ENCODE measurements around the gene FBXL19.

Gene FBXL19

GRCh38 chr16:30896889-30897733 lies 26.3 kb upstream of the FBXL19 start:
- Histone ChIP-seq H3K9me3 (ENCODE audit: control insufficient read depth, low read length) (no peaks in the 10 kb centered on the region), H3K4me3 (ENCODE audit: low read length) (peak overlapping the region; percentile 83), H3K27me3 (replicated peaks; ENCODE audit: control insufficient read depth, insufficient read depth, low read length) (no peaks in the 10 kb centered on the region), H3K9ac (ENCODE audit: low read length) (peak overlapping the region; percentile 94), H3K36me3 (ENCODE audit: control insufficient read depth, insufficient read depth, low read length, severe bottlenecking) (no peaks in the 10 kb centered on the region), H3K4me1 (ENCODE audit: control insufficient read depth, insufficient read depth, low read length) (peaks cover 35% of the 10 kb centered on the region)
- peak; percentile 97 for DNase-seq (ENCODE audit: low read depth)

GRCh38 chr16:30899794-30900193 lies 23.6 kb upstream of the FBXL19 start:
- no peaks in the 10 kb centered on the region for H3K27me3 ChIP-seq (replicated peaks; ENCODE audit: control insufficient read depth, insufficient read depth, low read length)
- DNase-seq (ENCODE audit: low read depth) = no peak
- no peak overlapping the region for H3K4me3 ChIP-seq (ENCODE audit: low read length)
- peaks cover 21% of the 10 kb centered on the region for H3K4me1 ChIP-seq (ENCODE audit: control insufficient read depth, insufficient read depth, low read length)
- H3K9me3 ChIP-seq (ENCODE audit: control insufficient read depth, low read length) = no peaks in the 10 kb centered on the region
- H3K9ac ChIP-seq (ENCODE audit: low read length) = no peak overlapping the region
- H3K36me3 ChIP-seq (ENCODE audit: control insufficient read depth, insufficient read depth, low read length, severe bottlenecking) = no peaks in the 10 kb centered on the region

GRCh38 chr16:30900588-30900987 lies 22.8 kb upstream of the FBXL19 start:
- no peak for DNase-seq (ENCODE audit: low read depth)
- Histone ChIP-seq H3K27me3 (replicated peaks; ENCODE audit: control insufficient read depth, insufficient read depth, low read length) (no peaks in the 10 kb centered on the region), H3K4me3 (ENCODE audit: low read length) (no peak overlapping the region), H3K9me3 (ENCODE audit: control insufficient read depth, low read length) (no peaks in the 10 kb centered on the region), H3K9ac (ENCODE audit: low read length) (no peak overlapping the region), H3K4me1 (ENCODE audit: control insufficient read depth, insufficient read depth, low read length) (peaks cover 13% of the 10 kb centered on the region), H3K36me3 (ENCODE audit: control insufficient read depth, insufficient read depth, low read length, severe bottlenecking) (no peaks in the 10 kb centered on the region)

GRCh38 chr16:30901201-30902028 lies 22.0 kb upstream of the FBXL19 start:
- Histone ChIP-seq H3K27me3 (replicated peaks; ENCODE audit: control insufficient read depth, insufficient read depth, low read length) (no peaks in the 10 kb centered on the region), H3K36me3 (ENCODE audit: control insufficient read depth, insufficient read depth, low read length, severe bottlenecking) (no peaks in the 10 kb centered on the region), H3K4me1 (ENCODE audit: control insufficient read depth, insufficient read depth, low read length) (peaks cover 7% of the 10 kb centered on the region), H3K9ac (ENCODE audit: low read length) (peak overlapping the region; percentile 91), H3K4me3 (ENCODE audit: low read length) (peak overlapping the region; percentile 78), H3K9me3 (ENCODE audit: control insufficient read depth, low read length) (no peaks in the 10 kb centered on the region)
- DNase-seq (ENCODE audit: low read depth) = no peak

- Histone ChIP-seq H3K4me3 (ENCODE audit: low read length) (peak overlapping the region; percentile 78), H3K27me3 (replicated peaks; ENCODE audit: control insufficient read depth, insufficient read depth, low read length) (no peaks in the 10 kb centered on the region), H3K9me3 (ENCODE audit: control insufficient read depth, low read length) (no peaks in the 10 kb centered on the region), H3K9ac (ENCODE audit: low read length) (peak overlapping the region; percentile 91), H3K36me3 (ENCODE audit: control insufficient read depth, insufficient read depth, low read length, severe bottlenecking) (no peaks in the 10 kb centered on the region), H3K4me1 (ENCODE audit: control insufficient read depth, insufficient read depth, low read length) (peaks cover 4% of the 10 kb centered on the region)
- peak; percentile 90 for DNase-seq (ENCODE audit: low read depth)
These were observed 21.1 kb upstream of the FBXL19 start for GRCh38 chr16:30902029-30902972.

- no peaks in the 10 kb centered on the region for H3K9me3 ChIP-seq (ENCODE audit: control insufficient read depth, low read length)
- no peak for DNase-seq (ENCODE audit: low read depth)
- H3K36me3 ChIP-seq (ENCODE audit: control insufficient read depth, insufficient read depth, low read length, severe bottlenecking) = no peaks in the 10 kb centered on the region
- peak overlapping the region; percentile 91 for H3K9ac ChIP-seq (ENCODE audit: low read length)
- H3K4me3 ChIP-seq (ENCODE audit: low read length) = peak overlapping the region; percentile 78
- peaks cover 3% of the 10 kb centered on the region for H3K4me1 ChIP-seq (ENCODE audit: control insufficient read depth, insufficient read depth, low read length)
- H3K27me3 ChIP-seq (replicated peaks; ENCODE audit: control insufficient read depth, insufficient read depth, low read length) = no peaks in the 10 kb centered on the region
These were observed 20.4 kb upstream of the FBXL19 start for GRCh38 chr16:30903002-30903401.

GRCh38 chr16:30903596-30903995 lies 19.8 kb upstream of the FBXL19 start:
- H3K9ac ChIP-seq (ENCODE audit: low read length) = no peak overlapping the region
- peaks cover 3% of the 10 kb centered on the region for H3K4me1 ChIP-seq (ENCODE audit: control insufficient read depth, insufficient read depth, low read length)
- H3K9me3 ChIP-seq (ENCODE audit: control insufficient read depth, low read length) = no peaks in the 10 kb centered on the region
- H3K36me3 ChIP-seq (ENCODE audit: control insufficient read depth, insufficient read depth, low read length, severe bottlenecking) = no peaks in the 10 kb centered on the region
- H3K4me3 ChIP-seq (ENCODE audit: low read length) = no peak overlapping the region
- no peaks in the 10 kb centered on the region for H3K27me3 ChIP-seq (replicated peaks; ENCODE audit: control insufficient read depth, insufficient read depth, low read length)
- DNase-seq (ENCODE audit: low read depth) = peak; percentile 35

GRCh38 chr16:30904114-30904780 lies 19.1 kb upstream of the FBXL19 start:
- Histone ChIP-seq H3K9me3 (ENCODE audit: control insufficient read depth, low read length) (no peaks in the 10 kb centered on the region), H3K4me3 (ENCODE audit: low read length) (no peak overlapping the region), H3K36me3 (ENCODE audit: control insufficient read depth, insufficient read depth, low read length, severe bottlenecking) (no peaks in the 10 kb centered on the region), H3K9ac (ENCODE audit: low read length) (no peak overlapping the region), H3K4me1 (ENCODE audit: control insufficient read depth, insufficient read depth, low read length) (peaks cover 3% of the 10 kb centered on the region), H3K27me3 (replicated peaks; ENCODE audit: control insufficient read depth, insufficient read depth, low read length) (no peaks in the 10 kb centered on the region)
- DNase-seq (ENCODE audit: low read depth) = no peak

- Histone ChIP-seq H3K4me3 (ENCODE audit: low read length) (no peak overlapping the region), H3K9ac (ENCODE audit: low read length) (no peak overlapping the region), H3K9me3 (ENCODE audit: control insufficient read depth, low read length) (no peaks in the 10 kb centered on the region), H3K27me3 (replicated peaks; ENCODE audit: control insufficient read depth, insufficient read depth, low read length) (no peaks in the 10 kb centered on the region), H3K4me1 (ENCODE audit: control insufficient read depth, insufficient read depth, low read length) (no peaks in the 10 kb centered on the region), H3K36me3 (ENCODE audit: control insufficient read depth, insufficient read depth, low read length, severe bottlenecking) (no peaks in the 10 kb centered on the region)
- DNase-seq (ENCODE audit: low read depth) = no peak
These were observed 16.3 kb upstream of the FBXL19 start for GRCh38 chr16:30907064-30907463.

- DNase-seq (ENCODE audit: low read depth) = no peak
- H3K36me3 ChIP-seq (ENCODE audit: control insufficient read depth, insufficient read depth, low read length, severe bottlenecking) = no peaks in the 10 kb centered on the region
- H3K4me3 ChIP-seq (ENCODE audit: low read length) = no peak overlapping the region
These were observed 12.8 kb upstream of the FBXL19 start for GRCh38 chr16:30910427-30911029.

More at GRCh38 chr16:30910427-30911029, 12.8 kb upstream of the FBXL19 start:
- no peak overlapping the region for H3K9ac ChIP-seq (ENCODE audit: low read length)
- H3K27me3 ChIP-seq (replicated peaks; ENCODE audit: control insufficient read depth, insufficient read depth, low read length) = no peaks in the 10 kb centered on the region
- H3K4me1 ChIP-seq (ENCODE audit: control insufficient read depth, insufficient read depth, low read length) = no peaks in the 10 kb centered on the region
- H3K9me3 ChIP-seq (ENCODE audit: control insufficient read depth, low read length) = no peaks in the 10 kb centered on the region

Measured in adipocyte (in vitro differentiated cells).